HG03469 (cell line): ENCODE measurements around the gene ELFN1.
"Not testable (repeated sequence)": the region's sequence is repeated elsewhere in the genome, so short reads cannot be mapped to it uniquely, and the experiment has no call there.

Source experiments
- ATAC-seq: cut with Tn5 transposase; IDR thresholded peaks from one replicate; pipeline ENCODE4 v1.9.1; 2021; ENCODE audit warnings: mild to moderate bottlenecking, moderate library complexity, moderate number of reproducible peaks; ENCODE audit not compliant: unreplicated experiment

Gene ELFN1

GRCh38 chr7:1707756-1708595 lies 37.9 kb downstream of the ELFN1 start:
- ATAC-seq: no peak

- ATAC-seq: no peak
These were observed 38.6 kb downstream of the ELFN1 start for GRCh38 chr7:1708596-1709251.

DNA sequence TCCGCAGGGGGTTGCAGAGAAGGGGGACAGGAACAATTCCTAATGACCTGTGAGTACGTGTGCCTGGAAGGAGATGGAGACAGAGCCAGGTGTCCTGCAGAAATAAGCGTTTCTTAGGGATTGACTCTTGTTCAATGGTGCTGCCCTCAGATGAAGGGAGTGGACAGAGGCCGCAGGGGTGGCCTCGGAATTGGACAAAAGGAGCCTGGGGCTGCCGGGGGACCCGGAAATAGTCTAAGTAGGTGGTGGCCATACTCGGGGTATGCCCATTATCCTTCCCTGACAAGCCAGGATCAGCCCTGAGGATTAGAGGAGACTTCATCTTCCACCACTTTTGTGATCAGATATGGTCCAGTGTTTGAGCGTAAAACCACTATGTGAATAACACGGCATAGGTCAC lies 39.2 kb downstream of the ELFN1 start:
- ATAC-seq: no peak

- ATAC-seq: no peak
These were observed 39.8 kb downstream of the ELFN1 start for GRCh38 chr7:1709900-1710299.

DNA sequence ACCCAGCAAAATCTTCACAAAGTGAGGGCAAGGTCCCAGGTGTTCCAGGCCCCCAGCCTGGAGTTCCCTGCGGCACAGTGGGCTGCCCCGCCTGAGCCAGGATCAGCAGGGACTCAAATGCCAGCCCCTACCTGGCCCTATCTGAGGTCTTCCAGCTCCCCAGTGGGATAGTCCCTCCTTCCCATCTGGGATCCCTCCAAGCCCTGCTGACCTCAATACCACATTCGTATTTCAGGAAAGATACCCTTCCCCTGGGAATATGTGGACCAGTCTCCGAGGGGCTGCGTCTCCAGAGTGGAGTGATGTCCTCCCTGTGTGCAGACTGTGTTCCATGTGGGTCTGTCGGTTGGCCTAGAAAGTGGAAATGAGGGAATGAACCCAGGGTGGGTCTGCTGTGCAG lies 40.9 kb downstream of the ELFN1 start:
- no peak for ATAC-seq

- no peak for ATAC-seq
These were observed 42.9 kb downstream of the ELFN1 start for GRCh38 chr7:1712907-1713501.

- no peak for ATAC-seq
These were observed 43.7 kb downstream of the ELFN1 start for GRCh38 chr7:1713502-1714484.

DNA sequence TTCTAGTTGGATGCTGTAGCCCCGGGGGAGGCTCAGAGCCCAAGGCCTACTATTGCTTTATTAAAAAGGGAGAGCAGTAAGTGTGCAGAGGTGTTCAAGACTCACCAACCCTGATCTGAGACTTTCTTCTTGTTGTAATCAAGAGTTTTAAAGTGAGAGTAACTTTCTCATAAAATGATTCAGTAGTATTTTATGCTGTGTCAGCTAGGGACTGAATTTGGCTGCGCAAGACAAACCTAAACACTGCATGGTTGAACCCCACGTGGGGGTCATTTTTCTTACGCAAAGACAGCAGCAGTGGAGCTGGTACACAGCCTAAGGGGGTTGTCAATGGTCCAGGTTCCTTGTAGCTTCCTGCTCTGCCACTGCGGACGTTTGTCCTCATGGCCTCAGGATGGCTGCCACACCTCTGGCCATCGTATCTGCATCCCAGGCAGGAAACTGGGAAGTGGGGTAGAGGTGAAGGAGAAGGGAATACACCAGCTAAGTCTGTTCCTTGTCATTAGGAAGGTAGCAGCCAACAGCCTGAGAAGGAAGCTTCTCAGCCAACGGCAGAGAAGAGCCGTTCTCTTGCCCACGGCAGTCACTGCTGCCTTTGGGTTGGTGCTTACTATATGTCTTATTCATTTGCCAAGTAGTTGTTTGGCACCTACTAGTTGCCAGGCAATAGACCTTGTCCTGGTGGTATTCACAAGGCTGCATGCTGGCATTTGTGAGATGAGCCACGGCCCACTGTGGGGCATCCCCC lies 44.7 kb downstream of the ELFN1 start:
- ATAC-seq: no peak

GRCh38 chr7:1715331-1715625 lies 45.2 kb downstream of the ELFN1 start:
- no peak for ATAC-seq

DNA sequence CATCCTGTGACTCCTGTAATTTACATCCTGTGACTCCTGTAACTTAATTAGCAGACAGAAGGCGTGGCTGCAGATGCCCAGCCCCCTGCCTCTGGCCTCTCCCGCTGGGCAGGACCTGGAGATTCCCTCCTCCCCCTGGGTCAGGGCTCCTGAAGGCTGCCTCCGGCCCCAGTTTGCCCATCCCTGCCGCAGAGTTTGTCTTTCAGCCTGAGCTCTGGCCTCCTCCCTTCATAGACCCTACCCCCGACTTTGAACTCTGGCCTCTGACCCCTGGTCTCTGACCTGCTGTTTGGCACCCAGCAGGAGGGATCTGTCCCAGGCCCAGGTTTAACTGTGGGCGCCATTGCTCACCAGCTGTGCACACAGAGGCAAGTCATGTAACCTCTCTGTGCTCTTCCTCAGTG lies 45.6 kb downstream of the ELFN1 start:
- no peak for ATAC-seq

- no peak for ATAC-seq
These were observed 46.4 kb downstream of the ELFN1 start for GRCh38 chr7:1716263-1717094.

DNA sequence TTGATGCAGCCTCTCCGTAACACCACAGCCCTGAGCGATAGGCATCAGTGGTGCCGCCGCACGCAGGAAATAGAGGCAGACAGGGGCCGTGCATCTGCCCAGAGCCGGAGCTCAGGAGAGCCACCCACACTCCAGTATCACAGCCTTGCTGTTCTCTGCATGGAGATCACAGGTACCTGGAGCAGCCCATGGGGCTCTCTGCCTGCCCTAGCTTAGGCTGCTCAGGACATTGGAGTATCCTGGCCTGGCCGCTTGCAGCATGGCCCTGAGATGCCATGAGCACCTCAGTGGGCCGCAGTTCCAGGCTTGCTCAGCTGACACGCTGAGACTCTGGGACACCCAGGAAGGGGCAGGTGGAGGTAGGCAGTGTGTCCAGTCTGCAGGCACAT lies 47.0 kb downstream of the ELFN1 start:
- no peak for ATAC-seq

GRCh38 chr7:1717903-1718676 lies 48.0 kb downstream of the ELFN1 start:
- ATAC-seq: no peak

- not testable (repeated sequence) for ATAC-seq
These were observed 48.8 kb downstream of the ELFN1 start for GRCh38 chr7:1718850-1719249.

GRCh38 chr7:1719256-1719655 lies 49.2 kb downstream of the ELFN1 start:
- not testable (repeated sequence) for ATAC-seq

DNA sequence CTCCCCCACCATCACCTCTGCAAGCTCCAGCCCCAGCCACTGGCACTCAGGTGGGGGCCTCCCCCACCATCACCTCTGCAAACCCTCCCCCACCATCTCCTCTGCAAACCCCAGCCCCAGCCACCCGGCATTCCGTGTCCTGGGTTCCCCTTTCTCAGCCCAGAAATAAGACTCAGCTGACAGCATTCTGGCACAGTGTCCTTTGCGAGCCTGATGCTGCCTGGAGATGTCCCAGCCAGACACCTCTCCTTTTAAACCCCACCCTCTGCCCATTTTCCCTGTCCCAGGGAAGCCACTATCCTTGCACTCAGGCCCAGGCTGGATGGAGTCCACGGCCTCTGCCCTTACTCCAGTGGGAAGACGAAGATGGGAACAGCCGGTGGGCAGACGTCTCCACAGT lies 49.8 kb downstream of the ELFN1 start:
- ATAC-seq: no peak

GRCh38 chr7:1720326-1720725 lies 50.2 kb downstream of the ELFN1 start:
- ATAC-seq: no peak

- no peak for ATAC-seq
These were observed 51.1 kb downstream of the ELFN1 start for GRCh38 chr7:1721047-1721690.
